Measurements from ENCODE around the gene PKN2.
"Not testable (repeated sequence)": the region's sequence is repeated elsewhere in the genome, so short reads cannot be mapped to it uniquely, and the experiment has no call there.

PKN2 gene

DNA sequence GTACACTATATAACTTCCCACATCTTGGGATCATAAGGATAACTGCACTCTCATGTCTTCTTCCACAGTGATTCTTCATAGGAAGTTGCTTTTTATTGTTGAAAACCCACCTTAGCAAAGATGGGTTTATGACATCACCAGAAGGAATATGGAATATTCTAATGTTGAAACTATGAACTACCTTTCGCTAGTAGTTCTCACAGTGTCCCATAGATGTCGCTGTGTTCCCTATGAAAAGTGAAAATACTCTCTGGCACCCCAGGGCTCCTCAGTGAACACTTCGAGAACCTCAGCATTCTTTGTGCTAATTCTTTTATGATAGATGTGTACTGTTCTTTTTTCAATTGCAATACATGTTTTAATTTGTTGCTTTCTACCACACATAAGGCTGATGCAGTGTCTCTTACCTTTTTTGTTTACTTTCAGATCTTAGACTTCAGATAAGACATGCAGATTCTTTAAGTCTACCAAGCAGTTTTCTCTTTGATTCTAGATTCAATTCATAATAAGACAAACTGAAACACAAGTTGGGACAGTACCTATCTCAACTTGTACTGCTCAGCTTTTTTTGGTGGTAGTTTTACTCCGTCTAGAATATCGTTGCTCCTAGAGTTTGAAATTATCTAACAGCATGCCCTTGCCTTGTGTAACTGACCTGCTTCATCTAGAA is 116.4 kb downstream of the PKN2 start:
- DNase-seq, result no peak

DNA sequence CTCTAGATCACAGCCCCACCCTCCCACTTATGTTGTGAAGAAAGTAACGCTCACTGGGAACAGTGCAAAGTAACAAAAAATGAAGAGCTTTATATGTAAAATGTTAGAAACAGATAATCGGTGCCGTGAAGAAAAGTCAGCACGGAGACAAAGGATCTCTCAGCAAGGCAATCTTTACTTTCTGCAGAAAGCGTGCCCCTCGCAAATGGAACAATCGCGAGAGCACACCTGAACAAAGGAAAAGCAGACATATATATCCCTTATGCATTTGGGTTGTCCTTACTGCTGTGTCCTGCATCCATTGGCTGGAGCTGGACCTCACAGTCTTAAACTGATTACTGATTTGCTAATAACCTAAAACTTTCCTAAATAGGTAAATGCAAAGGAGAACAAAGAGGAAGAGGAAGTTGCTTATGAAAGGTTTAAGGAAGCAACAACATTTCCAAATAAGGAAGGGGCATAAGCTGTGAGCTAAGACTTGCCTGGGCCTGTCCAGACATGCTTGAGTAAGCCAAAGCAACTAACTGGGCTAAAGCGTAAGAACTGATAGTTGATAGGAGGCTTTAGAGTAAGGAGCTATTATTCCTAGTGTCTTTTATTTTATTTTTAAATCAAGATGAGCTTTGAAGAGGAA is 117.6 kb downstream of the PKN2 start:
- DNase-seq, result no peak

GRCh38 chr1:88802404-88802803 is 118.3 kb downstream of the PKN2 start:
- DNase-seq, result no peak

DNA sequence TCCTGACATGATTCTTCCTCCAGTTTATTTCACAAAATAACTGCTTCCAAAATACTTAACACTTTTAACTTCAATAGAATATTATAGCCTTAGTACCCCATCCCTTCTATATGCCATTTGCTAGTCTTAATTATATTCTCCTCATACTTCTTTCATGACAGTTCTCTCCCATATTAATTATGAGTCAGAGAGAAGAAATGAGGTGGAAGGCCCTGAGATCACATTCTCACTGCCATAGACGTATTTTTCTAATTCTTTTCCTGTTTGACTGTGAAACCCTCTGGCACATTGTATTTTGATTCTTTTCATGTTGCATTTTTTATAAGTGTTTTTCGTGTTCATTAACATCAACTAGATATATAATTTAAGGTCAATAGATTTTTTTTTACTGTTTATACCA is 118.9 kb downstream of the PKN2 start:
- DNase-seq, result no peak

GRCh38 chr1:88803444-88803843 is 119.4 kb downstream of the PKN2 start:
- DNase-seq, result no peak

- no peak for DNase-seq
These were observed 128.3 kb downstream of the PKN2 start for GRCh38 chr1:88812366-88812765.

GRCh38 chr1:88813471-88813870 is 129.4 kb downstream of the PKN2 start:
- no peak for DNase-seq

- not testable (repeated sequence) for DNase-seq
These were observed 135.6 kb downstream of the PKN2 start for GRCh38 chr1:88819642-88820041.

- no peak for DNase-seq
These were observed 141.6 kb downstream of the PKN2 start for GRCh38 chr1:88825721-88826120.

DNA sequence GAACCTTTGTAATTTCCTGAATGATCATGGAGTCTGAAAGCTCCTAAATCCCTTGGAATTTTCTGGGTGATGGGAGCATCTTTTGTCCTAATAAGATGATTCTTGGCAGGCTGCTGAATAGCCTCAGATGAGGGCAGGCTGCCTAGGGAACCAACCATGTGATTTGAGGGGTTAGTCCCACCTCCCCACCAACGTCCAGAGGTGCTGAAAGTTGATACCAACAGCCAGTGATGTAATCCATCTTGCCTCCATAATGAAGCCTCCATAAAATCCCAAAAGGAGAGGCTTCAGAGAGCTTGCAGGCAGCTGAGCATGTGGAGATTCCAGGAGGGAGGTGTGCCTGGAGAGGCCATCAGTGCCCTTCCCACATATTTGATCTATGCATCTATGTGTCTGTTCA is 163.6 kb downstream of the PKN2 start:
- DNase-seq, result no peak

GRCh38 chr1:88851303-88852063 is 167.4 kb downstream of the PKN2 start:
- no peak for DNase-seq

- no peak for DNase-seq
These were observed 183.9 kb downstream of the PKN2 start for GRCh38 chr1:88867743-88868521.

GRCh38 chr1:88869644-88870043 is 185.6 kb downstream of the PKN2 start:
- not testable (repeated sequence) for DNase-seq

GRCh38 chr1:88873737-88874349 is 189.8 kb downstream of the PKN2 start:
- DNase-seq, result no peak

DNA sequence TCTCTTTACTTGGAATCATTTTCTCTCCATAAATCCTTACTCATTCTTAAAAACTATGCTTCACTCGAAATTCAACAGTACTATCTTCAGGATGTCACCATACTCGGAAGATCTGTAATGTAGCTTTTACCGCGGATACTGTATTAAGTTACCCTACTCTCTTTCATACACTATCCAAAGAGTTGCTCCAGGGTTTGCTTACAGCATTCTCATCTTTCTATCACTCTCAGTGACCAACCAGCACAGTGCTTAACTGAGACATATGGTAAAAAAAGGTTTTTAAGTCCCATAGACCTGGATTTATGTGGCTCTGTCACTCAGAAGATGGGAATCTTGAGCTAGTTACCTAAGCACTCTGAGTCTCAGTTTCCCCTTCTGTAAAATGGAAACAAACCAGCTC is 191.5 kb downstream of the PKN2 start:
- DNase-seq, result no peak

DNA sequence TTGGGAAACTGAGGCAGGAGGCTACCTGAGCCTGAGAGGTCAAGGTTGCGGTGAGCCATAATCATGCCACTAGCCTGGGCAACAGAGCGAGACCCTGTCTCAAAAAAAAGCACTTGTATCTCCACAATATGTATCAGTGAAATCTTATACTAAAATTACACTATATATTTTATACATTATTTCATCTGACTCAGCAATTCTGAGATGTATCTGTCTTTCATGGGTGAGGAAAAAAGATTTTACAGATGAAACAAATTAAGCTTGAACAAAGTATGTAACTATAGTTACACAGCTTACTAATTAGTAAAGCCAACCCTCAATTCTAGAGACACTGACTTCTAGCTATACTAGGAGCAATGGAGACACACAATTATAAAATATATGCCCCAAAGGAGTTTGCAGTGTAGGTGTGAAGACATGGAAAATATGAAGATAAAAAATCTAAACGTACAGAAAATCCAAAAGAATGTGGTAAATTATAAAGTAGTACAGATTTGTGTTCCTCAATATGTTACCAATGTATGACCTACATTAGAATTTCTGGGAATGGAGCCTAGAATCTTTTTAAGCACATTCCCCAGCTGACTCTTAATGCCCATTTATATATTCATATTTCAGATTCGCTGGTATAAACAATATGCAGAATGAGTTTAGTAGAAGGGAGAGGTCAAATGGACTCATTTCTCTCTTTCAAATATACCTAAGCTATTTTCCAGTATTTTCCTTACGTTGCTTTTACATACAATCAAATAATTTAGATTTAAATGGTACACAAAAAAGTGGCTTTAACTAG is 192.7 kb downstream of the PKN2 start:
- DNase-seq, result no peak

- DNase-seq, result peak; percentile 52
These were observed 193.3 kb downstream of the PKN2 start for GRCh38 chr1:88877382-88877825.

GRCh38 chr1:88877911-88878310 is 193.8 kb downstream of the PKN2 start:
- DNase-seq, result no peak

DNA sequence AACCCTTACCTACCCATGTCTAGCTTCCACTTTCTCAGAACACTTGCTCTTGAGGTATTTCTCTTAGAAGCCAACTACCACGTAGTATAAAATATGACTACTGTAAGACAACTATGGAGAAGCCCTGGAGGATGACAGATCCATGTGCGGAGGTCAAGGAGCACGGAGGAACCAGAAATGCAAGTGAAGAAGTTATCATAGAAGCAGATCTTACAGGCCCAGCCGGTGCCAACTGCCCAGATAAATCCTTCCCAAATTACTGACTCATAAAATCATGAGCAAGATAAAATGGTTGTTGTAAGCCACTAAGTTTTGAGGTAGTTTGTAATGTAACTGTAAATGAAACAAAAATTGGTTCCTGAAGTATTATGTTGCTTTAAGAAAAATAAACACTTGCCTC is 194.7 kb downstream of the PKN2 start:
- DNase-seq, result no peak

DNA sequence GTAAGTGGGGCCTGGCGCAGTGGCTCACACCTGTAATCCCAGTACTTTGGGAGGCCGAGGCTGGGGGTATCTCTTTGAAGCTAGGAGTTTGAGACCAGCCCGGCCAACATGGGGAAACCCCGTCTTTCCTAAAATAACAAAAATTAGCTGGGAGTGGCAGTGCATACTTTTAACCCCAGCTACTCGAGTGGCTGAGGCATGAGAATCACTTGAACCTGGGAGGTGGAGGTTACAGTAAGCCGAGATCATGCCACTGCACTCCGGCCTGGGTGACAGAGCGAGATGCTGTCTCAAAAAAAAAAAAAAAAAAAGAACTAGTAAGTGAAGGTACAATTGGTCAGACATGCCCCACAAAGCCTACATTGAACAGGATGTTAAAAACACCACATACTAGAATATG is 196.6 kb downstream of the PKN2 start:
- not testable (repeated sequence) for DNase-seq

GRCh38 chr1:88883156-88883555 is 199.1 kb downstream of the PKN2 start:
- DNase-seq, result no peak
